HK-2 (cell line): ENCODE measurements around the gene SSUH2.
"Not testable (repeated sequence)": the region's sequence is repeated elsewhere in the genome, so short reads cannot be mapped to it uniquely, and the experiment has no call there.

Experiments used
- DNase-seq: peaks from one replicate; pipeline ENCODE4 v3.0.0-alpha.2; 2018; ENCODE audit not compliant: unreplicated experiment

The SSUH2 gene

DNA sequence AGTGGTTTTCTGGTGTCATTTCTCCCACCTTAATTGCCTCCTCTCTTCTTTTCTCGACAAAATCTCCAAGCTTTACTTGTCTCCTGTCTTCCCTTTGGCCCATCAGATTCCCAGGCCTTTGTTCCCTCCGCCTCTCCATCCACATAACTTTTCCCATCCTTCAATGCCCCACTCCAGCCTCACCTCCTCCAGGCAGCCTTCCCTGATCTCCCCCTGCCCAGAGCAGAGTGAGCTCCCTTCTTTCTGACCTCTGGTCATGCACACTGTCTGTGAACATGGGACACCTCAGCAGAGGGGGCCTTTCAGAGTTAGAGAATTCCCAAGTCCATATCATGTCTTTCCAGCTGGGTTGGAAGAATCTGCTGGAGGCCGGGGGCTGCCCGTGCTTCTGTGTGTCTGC lies 14.6 kb upstream of the SSUH2 start:
- no peak for DNase-seq

GRCh38 chr3:8658306-8659212 lies 14.0 kb upstream of the SSUH2 start:
- no peak for DNase-seq

DNA sequence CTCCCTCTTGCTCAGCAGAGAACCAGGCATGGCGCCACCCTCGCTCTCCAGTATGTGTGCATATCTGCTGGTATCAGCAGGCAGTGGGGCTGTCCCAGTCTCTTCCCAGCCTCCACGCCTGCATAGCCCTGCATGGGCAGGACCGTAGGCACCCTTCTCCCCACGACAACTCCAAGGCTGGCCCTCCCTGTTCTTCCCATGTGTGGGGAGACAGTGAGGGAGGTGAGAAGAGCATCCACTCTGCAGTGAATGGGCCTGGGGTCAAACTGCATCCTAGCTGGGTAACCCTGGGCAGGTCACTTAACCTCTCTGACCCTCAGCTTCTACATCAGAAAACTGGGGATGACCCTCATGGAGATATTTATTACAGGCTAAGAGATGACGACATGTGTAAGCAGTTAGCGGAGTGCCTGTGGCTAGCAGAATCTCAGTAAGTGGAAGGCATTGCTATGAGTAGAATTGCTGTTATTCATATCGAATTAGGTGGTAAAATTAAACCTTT lies 13.3 kb upstream of the SSUH2 start:
- no peak for DNase-seq

DNA sequence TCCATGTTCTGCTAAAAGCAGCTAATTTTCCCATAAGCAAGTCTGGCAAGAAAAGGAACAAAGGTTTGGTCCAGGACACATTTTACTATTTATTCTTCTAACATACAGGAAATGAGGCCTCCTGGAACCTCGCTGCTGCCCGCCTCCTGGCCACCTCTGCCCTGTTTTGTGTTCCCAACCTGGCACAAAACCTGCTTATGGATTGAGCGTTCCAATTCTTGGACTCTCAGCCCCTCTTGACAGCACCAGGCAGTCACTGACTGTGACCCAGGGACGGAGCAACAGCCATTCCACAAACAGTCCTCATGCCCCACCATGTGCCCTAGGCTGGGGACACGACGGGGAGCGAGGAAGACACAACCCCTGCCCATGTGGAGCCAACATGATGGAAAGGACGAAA lies 11.6 kb upstream of the SSUH2 start:
- DNase-seq: no peak

DNA sequence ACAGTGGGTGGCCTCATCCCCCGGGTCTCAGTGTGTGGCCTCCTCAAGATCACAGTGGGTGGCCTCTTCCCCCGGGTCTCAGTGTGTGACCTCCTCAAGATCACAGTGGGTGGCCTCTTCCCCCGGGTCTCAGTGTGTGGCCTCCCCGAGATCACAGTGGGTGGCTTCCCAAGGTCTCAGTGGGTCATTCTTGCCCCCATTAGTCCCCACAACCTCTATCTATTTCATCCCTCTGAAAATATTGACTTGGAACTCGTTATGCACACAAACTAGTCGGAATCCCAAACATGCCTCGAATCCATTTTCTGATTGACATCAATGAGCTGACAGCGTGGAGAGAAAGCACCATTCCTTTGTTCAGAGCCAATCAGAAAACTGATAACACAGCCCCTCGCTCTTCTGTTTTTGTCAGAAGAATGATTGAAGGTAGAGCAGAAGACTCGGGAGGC lies 10.8 kb upstream of the SSUH2 start:
- no peak for DNase-seq

- not testable (repeated sequence) for DNase-seq
Measured at GRCh38 chr3:8654572-8655329, 10.2 kb upstream of the SSUH2 start.

- no peak for DNase-seq
Measured at GRCh38 chr3:8653800-8654408, 9.3 kb upstream of the SSUH2 start.

GRCh38 chr3:8652324-8652987 lies 7.9 kb upstream of the SSUH2 start:
- no peak for DNase-seq

GRCh38 chr3:8651418-8652323 lies 7.1 kb upstream of the SSUH2 start:
- DNase-seq: no peak

DNA sequence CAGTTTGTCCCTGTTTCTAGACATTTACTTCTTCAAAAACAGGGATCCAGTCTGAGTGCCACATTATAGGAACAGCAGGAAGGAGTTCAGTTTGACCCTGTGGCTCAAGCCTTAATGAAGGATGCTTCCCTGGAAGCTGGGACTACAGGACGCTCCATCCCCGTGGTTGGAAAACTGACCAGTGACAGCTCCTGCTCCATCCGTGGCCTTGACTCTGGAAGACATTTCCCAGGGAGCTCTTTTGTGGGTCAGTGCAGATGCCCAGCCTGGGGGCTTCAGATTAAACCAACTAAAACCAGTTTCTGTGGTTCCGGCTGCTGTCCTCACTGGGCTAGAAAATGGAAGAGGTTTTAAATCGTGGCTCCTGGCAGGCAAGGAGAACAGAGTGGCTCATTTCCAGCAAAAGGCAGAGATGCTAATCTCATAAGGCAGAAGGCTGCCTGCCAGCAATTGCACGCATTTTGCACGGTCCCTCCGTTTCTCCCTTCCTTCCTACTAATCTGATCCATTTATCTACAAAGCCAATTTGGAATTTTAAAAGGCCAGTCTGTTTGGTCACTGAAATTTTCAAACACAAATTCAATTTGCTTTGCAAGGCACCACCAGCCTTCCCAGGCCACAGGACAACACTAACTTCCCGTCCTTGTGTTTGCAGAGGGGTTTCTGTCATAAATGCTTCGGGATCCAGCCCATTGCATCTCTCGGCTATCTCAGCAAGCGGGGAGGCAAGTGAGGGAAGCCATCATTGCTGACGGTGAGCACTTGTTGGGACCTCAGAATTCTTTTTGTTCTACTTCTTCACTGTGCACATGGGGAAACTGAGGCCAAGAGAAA lies 6.2 kb upstream of the SSUH2 start:
- DNase-seq: no peak

DNA sequence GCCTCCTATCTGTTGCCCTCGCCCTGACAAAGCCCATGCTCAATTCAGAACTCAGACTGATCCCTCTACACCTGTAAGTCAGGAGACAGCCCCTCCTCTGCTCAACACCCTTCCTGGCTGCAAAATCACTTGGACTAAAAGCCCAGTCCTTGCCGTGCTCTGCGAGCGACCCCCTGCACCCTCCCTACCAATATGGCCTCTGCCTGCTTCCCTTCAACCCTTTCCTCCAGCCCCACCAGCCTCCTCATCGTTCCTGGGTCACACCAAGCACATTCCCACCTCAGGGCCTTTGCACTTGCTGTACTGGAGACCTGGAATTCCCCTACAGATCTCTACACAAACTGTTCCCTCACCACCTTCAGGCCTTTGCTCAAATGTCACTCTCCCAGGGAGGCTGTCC lies 5.2 kb upstream of the SSUH2 start:
- DNase-seq: no peak

- DNase-seq: no peak
Measured at GRCh38 chr3:8648909-8649741, 4.5 kb upstream of the SSUH2 start.

DNA sequence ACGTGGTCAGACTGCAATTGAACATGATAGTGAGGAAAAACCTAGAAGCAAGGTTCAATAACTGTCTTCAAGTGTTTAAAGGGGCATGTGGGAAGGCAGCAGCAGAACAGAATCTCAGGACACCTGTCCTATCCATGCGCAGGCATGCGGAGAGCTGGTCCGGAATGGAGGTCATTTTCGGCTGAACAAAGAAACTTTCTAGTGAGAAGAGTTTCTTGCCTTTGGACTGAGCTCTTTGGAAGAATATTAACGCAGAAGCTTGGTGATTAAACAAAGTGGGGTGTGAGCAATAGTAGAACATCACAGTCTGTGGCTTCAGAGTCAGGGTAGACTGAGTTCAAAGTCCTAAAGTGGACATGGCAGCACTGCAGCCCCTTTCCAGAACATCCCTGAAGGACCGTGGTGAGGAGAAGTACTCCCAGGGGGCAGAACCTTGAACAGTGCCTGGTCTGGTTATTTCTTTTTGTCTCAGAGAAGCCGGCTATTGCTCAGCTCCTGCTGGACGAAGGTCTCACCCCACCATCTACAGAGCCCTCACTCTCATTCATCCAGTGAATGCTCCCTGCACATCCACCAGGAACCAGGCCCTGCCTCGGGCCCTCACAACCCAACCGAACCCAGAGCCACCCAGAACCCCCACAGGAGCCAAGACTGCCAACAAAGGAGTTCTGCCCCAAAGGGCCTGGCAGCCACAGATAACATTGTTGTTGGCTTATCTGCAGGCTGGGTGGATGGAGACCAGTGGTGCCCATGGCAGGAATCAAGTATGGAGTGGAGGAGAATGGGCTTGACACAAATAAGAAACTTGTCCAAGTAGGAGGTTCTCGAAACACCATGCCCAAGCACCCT lies 2.8 kb upstream of the SSUH2 start:
- no peak for DNase-seq

GRCh38 chr3:8646313-8646938 lies 1.8 kb upstream of the SSUH2 start:
- no peak for DNase-seq

DNA sequence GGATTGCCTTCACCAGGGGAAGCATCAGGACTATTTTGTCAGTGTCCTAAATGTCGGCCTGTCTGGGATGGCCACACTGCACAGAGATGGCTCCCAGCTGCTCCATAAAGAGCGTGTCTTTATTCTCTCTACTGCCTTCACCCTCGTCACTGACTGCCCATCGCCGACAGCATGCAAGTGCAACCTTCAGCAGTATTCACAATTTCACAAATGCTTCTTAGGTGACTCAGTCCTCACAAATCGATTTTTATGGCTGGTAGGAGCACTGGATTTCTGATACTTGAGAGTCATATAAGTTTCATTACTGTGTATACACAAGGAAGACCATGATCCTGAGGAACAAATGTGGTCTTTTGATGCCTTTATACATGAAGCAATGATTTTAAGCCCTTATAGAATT lies 1.1 kb upstream of the SSUH2 start:
- DNase-seq: no peak

DNA sequence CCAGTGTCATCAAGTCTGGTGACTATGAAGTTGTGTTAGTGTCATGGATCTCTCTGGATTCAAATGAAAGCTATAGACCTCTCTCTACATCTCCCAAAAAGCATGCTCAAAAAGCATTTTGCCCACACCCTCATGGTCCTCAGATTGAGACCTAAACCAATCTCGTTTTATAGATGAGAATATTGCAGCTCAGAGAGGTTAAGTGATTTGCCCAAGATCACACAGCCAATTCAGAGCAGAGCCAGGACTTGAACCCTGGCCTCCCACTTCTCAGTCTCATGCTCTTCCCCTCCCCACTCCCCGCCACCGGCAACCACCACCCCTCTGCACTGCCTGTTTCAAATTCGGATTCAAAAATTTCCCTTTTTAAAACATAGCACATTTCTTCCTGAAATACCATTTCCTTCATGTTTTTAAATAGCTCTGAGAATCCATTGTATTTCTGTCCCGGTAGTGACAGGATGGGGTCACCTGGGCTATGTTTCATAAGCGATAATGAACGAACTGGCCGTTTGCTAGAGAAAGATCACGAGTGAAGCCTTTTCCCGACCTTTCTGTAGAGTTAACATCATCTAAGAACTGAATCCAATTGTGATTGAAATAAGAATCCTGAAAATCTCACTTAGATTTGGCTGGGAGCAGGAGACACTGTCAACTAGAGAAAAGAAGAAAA lies 769 bp downstream of the SSUH2 start:
- DNase-seq: no peak

DNA sequence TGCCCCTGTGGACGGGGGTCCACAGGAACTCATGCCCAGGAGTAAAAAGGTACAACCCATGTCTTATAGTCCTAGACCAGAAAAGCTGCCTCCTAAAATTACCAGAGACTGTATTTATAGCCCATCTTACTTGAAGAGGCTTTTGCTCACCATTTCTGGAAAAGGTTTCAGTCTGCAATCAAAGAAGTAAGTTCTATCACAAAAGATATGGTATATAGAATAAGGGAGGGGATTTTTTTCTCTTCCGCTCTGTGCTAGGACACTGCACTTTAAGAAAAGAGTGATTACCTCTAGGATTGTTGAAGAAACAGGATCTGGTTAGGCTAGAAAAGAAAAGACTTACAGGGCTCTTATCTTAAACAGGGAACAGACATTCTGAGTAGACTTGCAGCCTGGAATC lies 2.6 kb downstream of the SSUH2 start:
- DNase-seq: no peak
